Astrocyte (in vitro differentiated cells and primary cell): Measurements from ENCODE around the gene SPARC.

Experiments used
- CTCF ChIP-seq: IDR thresholded peaks from 2 replicates; pipeline ENCODE4 v1.5.1; 2011; ENCODE audit warnings: low read depth, mild to moderate bottlenecking, inconsistent platforms, low read length, moderate library complexity; ENCODE audit not compliant: insufficient read depth
- EZH2 ChIP-seq: IDR thresholded peaks from 2 replicates; pipeline ENCODE4 v1.6.1; 2012; ENCODE audit warnings: mild to moderate bottlenecking, low read length, inconsistent platforms; ENCODE audit not compliant: insufficient read depth

GRCh38 chr5:151682751-151683331, 3.9 kb downstream of the SPARC start:
- TF ChIP-seq CTCF = no peak
- no peak for TF ChIP-seq EZH2
